Dorsolateral prefrontal cortex (tissue), 118 donors: ENCODE data around the gene OR1M1. TPM values are rescaled to one million over a fixed set of nuclear protein-coding genes. Genes with fewer than 3 reads are reported as not detected.

Source experiments
- total RNA-seq, 120 experiments: library from RNA; stranded (reverse); gene quantifications; one replicate each; pipeline versions ENCODE4 v1.2.3 to v1.2.4, GENCODE V29; 2022

Gene OR1M1
- total RNA-seq, 120 experiments from 2014 or later = not detected

Other genes with a start within 250 kb of the OR1M1 start
- under 1 TPM in 79 of 120 experiments, not detected in 41; under 0.01 to 0.18 (median 0.03) TPM for gene MUC16, start 76.7 kb upstream of the OR1M1 start, total RNA-seq
- not detected for gene OR7G2, start 20.4 kb downstream of the OR1M1 start, total RNA-seq
- not detected for gene OR7G1, start 28.7 kb downstream of the OR1M1 start, total RNA-seq
- not detected for gene OR7G3, start 39.9 kb downstream of the OR1M1 start, total RNA-seq
- gene ZNF317, start 53.3 kb downstream of the OR1M1 start, total RNA-seq = 10 to 100 TPM; 22.6 to 39.4 (median 30.9) TPM
- gene OR7D2, start 91.9 kb downstream of the OR1M1 start, total RNA-seq = 1 to 10 TPM in 21 of 120 experiments, under 1 TPM in 62, not detected in 37; 0.12 to 4.0 (median 0.29) TPM
- gene OR7D4, start 132.5 kb downstream of the OR1M1 start, total RNA-seq = not detected
- gene OR7E24, start 163.9 kb downstream of the OR1M1 start, total RNA-seq = not detected
- 10 to 100 TPM in 26 of 120 experiments, 1 to 10 TPM in 94; 4.8 to 14.5 (median 8.3) TPM for gene ZNF699, start 222.8 kb downstream of the OR1M1 start, total RNA-seq
- 10 to 100 TPM; 14.4 to 49.0 (median 29.6) TPM for gene ZNF559, start 237.1 kb downstream of the OR1M1 start, total RNA-seq